GM19328 (cell line): Measurements from ENCODE around the gene GAPVD1.
"Not testable (repeated sequence)": the region's sequence is repeated elsewhere in the genome, so short reads cannot be mapped to it uniquely, and the experiment has no call there.

Experiments used
- ATAC-seq: cut with Tn5 transposase; IDR thresholded peaks from one replicate; pipeline ENCODE4 v1.9.1; 2021; ENCODE audit warnings: mild to moderate bottlenecking, moderate library complexity; ENCODE audit not compliant: unreplicated experiment

Gene GAPVD1

GRCh38 chr9:125304273-125304672 is 42.6 kb downstream of the GAPVD1 start:
- ATAC-seq = no peak

GRCh38 chr9:125312411-125312810 is 50.8 kb downstream of the GAPVD1 start:
- no peak for ATAC-seq

- not testable (repeated sequence) for ATAC-seq
Measured at GRCh38 chr9:125316359-125316758, 54.7 kb downstream of the GAPVD1 start.

GRCh38 chr9:125317704-125318103 is 56.1 kb downstream of the GAPVD1 start:
- no peak for ATAC-seq

GRCh38 chr9:125321496-125321895 is 59.9 kb downstream of the GAPVD1 start:
- no peak for ATAC-seq

GRCh38 chr9:125323615-125324014 is 62.0 kb downstream of the GAPVD1 start:
- no peak for ATAC-seq

- ATAC-seq = no peak
Measured at GRCh38 chr9:125325826-125326225, 64.2 kb downstream of the GAPVD1 start.

- no peak for ATAC-seq
Measured at GRCh38 chr9:125329978-125330377, 68.4 kb downstream of the GAPVD1 start.

GRCh38 chr9:125330587-125330986 is 69.0 kb downstream of the GAPVD1 start:
- ATAC-seq = no peak

- ATAC-seq = no peak
Measured at GRCh38 chr9:125332527-125332926, 70.9 kb downstream of the GAPVD1 start.

- ATAC-seq = no peak
Measured at GRCh38 chr9:125337236-125337635, 75.6 kb downstream of the GAPVD1 start.

- no peak for ATAC-seq
Measured at GRCh38 chr9:125338929-125339328, 77.3 kb downstream of the GAPVD1 start.

GRCh38 chr9:125341566-125341965 is 79.9 kb downstream of the GAPVD1 start:
- ATAC-seq = no peak

- ATAC-seq = no peak
Measured at GRCh38 chr9:125343518-125344275, 82.1 kb downstream of the GAPVD1 start.

- ATAC-seq = no peak
Measured at GRCh38 chr9:125346080-125346732, 84.6 kb downstream of the GAPVD1 start.

GRCh38 chr9:125355601-125356000 is 94.0 kb downstream of the GAPVD1 start:
- no peak for ATAC-seq

GRCh38 chr9:125356032-125356431 is 94.4 kb downstream of the GAPVD1 start:
- no peak for ATAC-seq

- ATAC-seq = no peak
Measured at GRCh38 chr9:125359011-125359410, 97.4 kb downstream of the GAPVD1 start.

GRCh38 chr9:125360601-125361000 is 99.0 kb downstream of the GAPVD1 start:
- no peak for ATAC-seq

- ATAC-seq = no peak
Measured at GRCh38 chr9:125361837-125362531, 100.4 kb downstream of the GAPVD1 start.

GRCh38 chr9:125366676-125367075 is 105.0 kb downstream of the GAPVD1 start:
- ATAC-seq = no peak

- ATAC-seq = no peak
Measured at GRCh38 chr9:125370786-125371185, 109.2 kb downstream of the GAPVD1 start.
